Endothelial cell (in vitro differentiated cells): Measurements from ENCODE around the gene CDC25A. TPM values are rescaled to one million over a fixed set of nuclear protein-coding genes. Genes with fewer than 3 reads are reported as not detected.
A peak's percentile ranks its signal among the peaks of the same experiment; 100 is the strongest.

Experiments
- DNase-seq: peaks from one replicate; pipeline ENCODE4 v3.0.0; 2021; ENCODE audit warnings: low spot score
- H3K27ac Mint-ChIP-seq: one replicate; pipeline ENCODE4 v1.8.0; 2021; ENCODE audit warnings: mixed read lengths, inconsistent platforms; ENCODE audit not compliant: unreplicated experiment
- H3K27me3 Mint-ChIP-seq: one replicate; pipeline ENCODE4 v1.8.0; 2021; ENCODE audit warnings: mild to moderate bottlenecking, moderate library complexity, mixed read lengths, inconsistent platforms; ENCODE audit not compliant: unreplicated experiment
- H3K36me3 Mint-ChIP-seq: one replicate; pipeline ENCODE4 v1.8.0; 2021; ENCODE audit warnings: mild to moderate bottlenecking, low read depth, mixed read lengths, inconsistent platforms; ENCODE audit not compliant: unreplicated experiment
- H3K4me1 Mint-ChIP-seq: one replicate; pipeline ENCODE4 v1.8.0; 2021; ENCODE audit warnings: mild to moderate bottlenecking, mixed read lengths, inconsistent platforms; ENCODE audit not compliant: unreplicated experiment
- H3K4me3 Mint-ChIP-seq: one replicate; pipeline ENCODE4 v1.8.0; 2021; ENCODE audit warnings: mild to moderate bottlenecking, mixed read lengths, inconsistent platforms; ENCODE audit not compliant: unreplicated experiment
- H3K9me3 Mint-ChIP-seq: one replicate; pipeline ENCODE4 v1.8.0; 2021; ENCODE audit warnings: mixed read lengths, inconsistent platforms; ENCODE audit not compliant: unreplicated experiment
- CTCF ChIP-seq: fragments of 200-600 bp; sonication (generic); IDR thresholded peaks from one replicate; pipeline ENCODE4 v1.5.0; 2021; ENCODE audit warnings: antibody characterized with exemption; ENCODE audit not compliant: unreplicated experiment
- total RNA-seq: library from RNA; stranded (reverse); fragmentation: NEBNext Ultra II Directional; extraction: Animal tissue kit (Norgen Biotek cat#: 25700); gene quantifications from one replicate; pipeline ENCODE4 v1.2.1, GENCODE V29; 2021; ENCODE audit not compliant: unreplicated experiment

CDC25A gene
- total RNA-seq, 1 donor from 2014 or later, result 14.8 TPM

GRCh38 chr3:48187579-48188265, 495 bp downstream of the CDC25A start:
- no peaks in the 10 kb centered on the region for H3K9me3 Mint-ChIP-seq
- H3K4me1 Mint-ChIP-seq, result peaks cover 27% of the 10 kb centered on the region
- H3K4me3 Mint-ChIP-seq, result peak overlapping the region; percentile 93
- peak; percentile 55 for DNase-seq
- peaks cover 8% of the 10 kb centered on the region for H3K36me3 Mint-ChIP-seq
- peak overlapping the region; percentile 64 for H3K27ac Mint-ChIP-seq
- H3K27me3 Mint-ChIP-seq, result peaks cover 10% of the 10 kb centered on the region
- no peak for TF ChIP-seq CTCF

GRCh38 chr3:48187301-48187578, 977 bp downstream of the CDC25A start:
- H3K27ac Mint-ChIP-seq, result peak overlapping the region; percentile 88
- DNase-seq, result no peak
- peak overlapping the region; percentile 93 for H3K4me3 Mint-ChIP-seq
- peaks cover 13% of the 10 kb centered on the region for H3K36me3 Mint-ChIP-seq
- H3K27me3 Mint-ChIP-seq, result peaks cover 10% of the 10 kb centered on the region
- TF ChIP-seq CTCF, result peak; percentile 7
- no peaks in the 10 kb centered on the region for H3K9me3 Mint-ChIP-seq
- peaks cover 27% of the 10 kb centered on the region for H3K4me1 Mint-ChIP-seq

- H3K36me3 Mint-ChIP-seq, result peaks cover 14% of the 10 kb centered on the region
- H3K4me1 Mint-ChIP-seq, result peaks cover 27% of the 10 kb centered on the region
- H3K9me3 Mint-ChIP-seq, result no peaks in the 10 kb centered on the region
- no peak for DNase-seq
- H3K27ac Mint-ChIP-seq, result peak overlapping the region; percentile 88
- peak overlapping the region; percentile 93 for H3K4me3 Mint-ChIP-seq
- H3K27me3 Mint-ChIP-seq, result peaks cover 10% of the 10 kb centered on the region
- TF ChIP-seq CTCF, result no peak
These were observed 1.5 kb downstream of the CDC25A start for GRCh38 chr3:48186631-48187300.

GRCh38 chr3:48185129-48185528, 3.1 kb downstream of the CDC25A start:
- H3K27ac Mint-ChIP-seq, result peak overlapping the region; percentile 57
- H3K9me3 Mint-ChIP-seq, result no peaks in the 10 kb centered on the region
- DNase-seq, result no peak
- peaks cover 24% of the 10 kb centered on the region for H3K4me1 Mint-ChIP-seq
- TF ChIP-seq CTCF, result no peak
- no peak overlapping the region for H3K4me3 Mint-ChIP-seq
- H3K27me3 Mint-ChIP-seq, result peaks cover 9% of the 10 kb centered on the region
- peaks cover 17% of the 10 kb centered on the region for H3K36me3 Mint-ChIP-seq

GRCh38 chr3:48184299-48184698, 3.9 kb downstream of the CDC25A start:
- Mint-ChIP-seq H3K4me1 (peaks cover 24% of the 10 kb centered on the region), H3K36me3 (peaks cover 17% of the 10 kb centered on the region), H3K4me3 (no peak overlapping the region), H3K27ac (no peak overlapping the region), H3K27me3 (peaks cover 5% of the 10 kb centered on the region), H3K9me3 (no peaks in the 10 kb centered on the region)
- DNase-seq, result no peak
- no peak for TF ChIP-seq CTCF
